GM19463 (cell line): Measurements from ENCODE around the gene SGCD.
"Not testable (repeated sequence)": the region's sequence is repeated elsewhere in the genome, so short reads cannot be mapped to it uniquely, and the experiment has no call there.

ENCODE experiments used
- ATAC-seq: cut with Tn5 transposase; IDR thresholded peaks from one replicate; pipeline ENCODE4 v1.9.1; 2021; ENCODE audit warnings: mild to moderate bottlenecking, moderate library complexity; ENCODE audit not compliant: unreplicated experiment

Gene SGCD

DNA sequence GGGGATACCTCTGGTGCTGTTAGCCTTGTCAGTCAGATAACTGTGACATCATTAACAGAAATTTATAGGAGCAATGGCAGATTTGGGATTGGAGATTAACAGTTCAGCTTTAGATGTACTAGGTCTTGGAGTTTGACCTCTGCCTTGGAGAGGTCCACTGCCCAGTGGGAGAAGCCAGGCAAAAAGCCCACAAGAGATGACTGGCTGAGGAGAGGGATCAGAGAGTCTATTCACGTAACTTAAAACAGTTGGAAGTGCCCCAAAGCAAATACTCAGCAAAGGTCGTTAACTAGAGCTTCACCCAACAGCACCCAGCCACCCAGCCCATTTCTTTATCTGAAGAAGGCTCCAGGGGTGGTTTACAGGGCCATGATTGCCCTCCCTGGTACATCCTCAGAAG, 290.5 kb downstream of the SGCD start:
- ATAC-seq = no peak

DNA sequence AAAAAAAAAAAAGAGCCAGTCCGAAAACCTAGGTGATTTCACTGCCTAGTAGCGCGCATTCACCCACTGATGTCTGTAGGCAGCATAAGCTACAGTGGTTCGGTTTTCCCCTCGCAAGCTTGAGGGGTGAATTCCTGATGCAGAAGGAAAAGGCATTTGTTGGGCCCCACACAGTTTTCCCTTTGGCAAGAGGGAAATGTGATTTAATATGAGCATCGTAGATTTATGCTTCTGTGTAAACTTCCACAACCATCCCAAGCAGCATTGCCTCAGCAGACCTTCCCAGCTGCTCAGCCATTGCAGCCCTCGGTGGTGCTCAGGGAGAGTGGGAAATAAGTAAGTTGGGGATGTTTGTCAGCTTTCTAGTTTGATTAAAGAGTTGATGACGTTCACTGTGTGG, 291.6 kb downstream of the SGCD start:
- ATAC-seq = no peak

DNA sequence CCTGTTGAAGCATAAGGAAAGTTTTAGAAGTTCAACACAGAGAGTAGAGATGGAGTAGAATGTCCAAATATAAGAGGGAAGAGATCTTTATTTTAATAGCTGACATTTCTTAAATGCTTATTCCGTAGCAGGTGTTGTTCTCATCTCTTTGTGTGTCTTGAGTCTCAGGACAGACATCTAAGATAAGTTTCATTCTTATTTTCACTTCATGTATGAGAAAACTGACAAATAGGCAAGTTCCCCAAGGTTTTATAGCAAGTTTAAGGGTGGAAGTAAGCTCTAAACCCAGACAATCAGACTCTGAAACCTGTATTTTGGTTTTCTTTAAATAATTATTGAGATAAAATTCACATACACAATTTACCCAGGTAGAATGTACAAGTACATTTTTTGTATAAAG, 294.8 kb downstream of the SGCD start:
- no peak for ATAC-seq

DNA sequence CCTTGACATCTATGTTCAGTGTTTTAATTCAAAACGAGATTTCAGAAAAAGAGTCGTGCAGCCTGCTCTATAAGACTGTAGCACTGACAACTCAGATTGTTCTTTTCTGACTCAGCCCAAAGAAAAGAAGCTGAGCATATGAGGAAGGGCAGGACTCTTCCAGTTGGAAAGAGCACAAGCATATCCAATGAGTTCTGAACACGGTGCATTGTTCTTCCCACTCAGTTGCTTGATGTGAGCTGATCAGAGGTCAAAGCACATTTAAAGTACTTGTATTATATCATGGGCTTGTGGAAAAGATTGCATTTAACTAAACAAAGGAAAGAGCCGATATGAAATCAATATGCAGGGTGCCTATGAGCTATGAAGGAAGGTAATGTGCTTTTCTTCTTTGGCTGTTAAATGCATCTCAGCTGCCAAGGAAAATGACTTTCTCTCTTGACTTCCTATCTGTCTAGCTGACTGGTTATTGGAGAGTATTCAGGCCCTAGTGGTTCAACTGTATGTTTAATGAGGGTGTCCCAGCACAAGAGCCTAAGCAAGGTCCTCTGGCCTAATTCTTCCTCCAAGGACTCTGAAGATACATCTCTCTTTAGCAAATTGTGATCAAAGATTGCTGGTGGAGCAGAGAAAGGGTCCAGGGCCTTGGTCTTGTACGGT, 296.5 kb downstream of the SGCD start:
- no peak for ATAC-seq

- no peak for ATAC-seq
Observed at GRCh38 chr5:156624686-156625085, 297.7 kb downstream of the SGCD start.

GRCh38 chr5:156628421-156628820, 301.5 kb downstream of the SGCD start:
- ATAC-seq = no peak

- no peak for ATAC-seq
Observed at GRCh38 chr5:156631005-156631404, 304.0 kb downstream of the SGCD start.

DNA sequence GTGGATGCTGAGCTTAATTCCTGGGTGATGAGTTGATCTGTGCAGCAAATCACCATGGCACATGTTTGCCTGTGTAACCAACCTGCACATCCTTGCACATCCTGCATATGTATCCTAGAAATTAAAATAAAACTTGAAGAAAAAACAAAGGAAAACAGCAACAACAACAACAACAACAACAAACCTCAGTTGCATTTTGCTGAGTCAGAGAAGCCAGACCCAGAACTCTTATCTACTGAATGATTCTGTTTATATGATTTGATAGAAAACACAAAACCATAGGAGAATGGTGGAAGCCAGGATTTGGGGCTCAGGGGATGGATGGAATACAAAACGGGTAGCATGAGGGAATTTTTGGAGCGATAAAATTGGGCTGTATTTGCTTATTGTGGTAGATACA, 307.3 kb downstream of the SGCD start:
- no peak for ATAC-seq

GRCh38 chr5:156640691-156641241, 313.8 kb downstream of the SGCD start:
- no peak for ATAC-seq

DNA sequence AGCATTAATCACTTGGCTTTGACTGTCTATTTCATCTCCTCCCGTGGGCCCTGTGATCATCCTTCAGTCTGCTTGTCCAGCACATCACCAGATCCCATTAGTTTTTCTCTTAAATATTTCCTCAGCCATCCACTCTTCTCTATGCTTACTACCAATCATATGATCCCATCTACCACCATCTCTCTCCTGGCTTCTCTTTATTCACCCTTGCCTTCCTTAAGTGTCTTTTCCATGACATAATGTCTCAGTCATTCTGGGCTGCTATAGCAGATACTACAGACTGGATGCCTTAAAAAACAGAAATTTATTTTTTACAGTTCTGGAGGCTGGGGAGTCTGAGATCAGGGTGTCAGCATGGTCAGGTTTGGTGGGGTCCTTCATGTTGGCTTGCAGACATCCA, 314.7 kb downstream of the SGCD start:
- no peak for ATAC-seq

GRCh38 chr5:156647034-156647451, 320.1 kb downstream of the SGCD start:
- ATAC-seq = no peak

DNA sequence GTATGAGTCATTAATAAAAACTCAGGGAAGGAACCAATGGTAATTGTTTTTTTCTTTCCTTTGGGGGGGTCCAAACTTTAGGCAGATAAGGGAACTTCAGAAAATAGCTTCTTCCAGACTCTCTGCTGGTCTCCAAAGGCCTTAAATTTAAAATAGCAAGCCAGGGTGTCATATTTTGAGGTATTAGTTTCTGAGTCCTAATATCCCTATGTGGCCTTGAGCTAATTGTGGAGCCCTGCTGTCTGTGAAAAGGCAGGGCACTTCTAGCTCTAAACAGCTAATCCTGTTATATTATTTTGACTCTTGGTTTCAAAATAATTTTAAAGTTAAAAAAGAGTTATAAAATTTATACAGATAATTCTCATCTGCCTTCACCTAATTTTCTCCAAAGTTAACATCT, 327.5 kb downstream of the SGCD start:
- no peak for ATAC-seq

- ATAC-seq = no peak
Observed at GRCh38 chr5:156655732-156656131, 328.8 kb downstream of the SGCD start.

- not testable (repeated sequence) for ATAC-seq
Observed at GRCh38 chr5:156664832-156665231, 337.9 kb downstream of the SGCD start.

GRCh38 chr5:156666686-156667085, 339.7 kb downstream of the SGCD start:
- not testable (repeated sequence) for ATAC-seq

- no peak for ATAC-seq
Observed at GRCh38 chr5:156667616-156668015, 340.7 kb downstream of the SGCD start.

GRCh38 chr5:156669416-156669815, 342.5 kb downstream of the SGCD start:
- ATAC-seq = no peak

- no peak for ATAC-seq
Observed at GRCh38 chr5:156670615-156671014, 343.7 kb downstream of the SGCD start.

DNA sequence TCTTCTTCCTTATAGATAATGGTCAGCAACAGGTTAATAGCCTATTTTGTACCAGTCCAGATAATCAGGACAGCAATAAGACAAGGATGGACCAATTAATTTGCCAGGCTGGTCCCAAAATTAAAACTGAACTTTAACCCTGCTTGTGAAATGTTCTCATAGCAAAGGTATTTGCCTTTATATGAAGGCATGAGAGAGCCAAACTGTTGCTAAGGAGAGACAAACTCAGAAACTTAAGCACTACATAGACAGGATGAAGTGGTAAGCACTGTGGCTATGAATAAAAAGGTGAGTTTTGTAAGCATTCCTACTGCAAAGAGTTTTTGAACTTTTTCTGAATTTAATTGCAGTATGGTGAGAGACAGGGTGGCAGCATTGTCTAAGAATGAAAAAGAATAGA, 348.4 kb downstream of the SGCD start:
- no peak for ATAC-seq

- no peak for ATAC-seq
Observed at GRCh38 chr5:156677963-156678362, 351.0 kb downstream of the SGCD start.

DNA sequence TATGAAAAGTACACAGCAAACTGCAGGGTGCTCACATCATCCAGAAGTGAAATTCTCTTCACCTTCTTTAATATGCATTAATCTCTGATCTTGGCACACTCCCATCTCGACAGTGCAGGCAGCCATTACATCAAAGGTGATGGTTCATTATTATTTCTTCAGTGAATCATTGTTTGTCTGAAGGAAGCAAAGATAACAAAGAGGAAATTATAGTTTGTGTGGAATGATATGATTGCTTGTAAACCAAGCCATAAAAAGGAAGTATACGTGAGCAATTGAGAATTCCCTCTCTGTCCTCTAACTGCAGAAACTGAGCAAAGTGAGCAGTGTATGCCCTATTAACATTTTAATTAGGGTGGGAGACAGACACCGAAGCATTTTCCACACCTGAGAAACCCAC, 351.5 kb downstream of the SGCD start:
- no peak for ATAC-seq

DNA sequence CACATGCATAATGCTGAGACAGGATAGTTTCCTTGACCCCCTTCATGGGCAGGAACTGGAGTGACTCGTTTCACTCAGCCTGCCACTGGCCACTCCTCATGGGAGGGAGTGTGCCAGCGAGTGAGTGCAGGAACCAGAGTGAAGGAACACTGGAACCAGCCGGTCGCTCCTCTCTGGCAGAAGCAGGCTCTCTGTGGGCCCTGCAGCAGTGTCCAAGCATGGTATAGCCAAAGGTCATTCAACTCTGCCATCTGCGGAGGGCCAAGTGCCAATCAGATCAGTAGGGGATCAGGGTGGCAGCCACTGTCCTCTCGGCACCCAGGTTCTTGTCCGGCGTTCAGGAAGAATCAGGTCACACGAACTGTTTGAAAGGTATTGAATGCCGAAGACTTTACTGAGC, 353.9 kb downstream of the SGCD start:
- no peak for ATAC-seq

GRCh38 chr5:156681265-156681664, 354.3 kb downstream of the SGCD start:
- ATAC-seq = no peak
